Mesenchymal stem cell (in vitro differentiated cells and primary cell): ENCODE results near the gene BNC2.

Experiments used
- DNase-seq: peaks from one replicate; pipeline ENCODE4 v3.0.0-alpha.2; 2013
- H2AFZ ChIP-seq: one replicate; pipeline ENCODE4 v1.6.1; 2013; ENCODE audit warnings: low read depth, mild to moderate bottlenecking, control low read depth, inconsistent platforms, low read length, moderate library complexity
- H2AK5ac ChIP-seq: 2 replicates; pipeline ENCODE4 v1.6.1; 2013; ENCODE audit warnings: low read length, moderate library complexity, mild to moderate bottlenecking, inconsistent platforms; ENCODE audit not compliant: severe bottlenecking
- H2BK120ac ChIP-seq: one replicate; pipeline ENCODE4 v1.6.1; 2013; ENCODE audit warnings: low read depth, mild to moderate bottlenecking, inconsistent platforms, low read length, moderate library complexity
- H2BK12ac ChIP-seq, 2 experiments: one replicate each; pipeline ENCODE4 v1.6.1; 2013; ENCODE audit warnings: inconsistent platforms in 2 of 2, low read length in 2 of 2, mild to moderate bottlenecking in 2 of 2, moderate library complexity in 2 of 2, control low read depth in 1 of 2
- H2BK15ac ChIP-seq: one replicate; pipeline ENCODE4 v1.6.1; 2013; ENCODE audit warnings: mild to moderate bottlenecking, low read depth, inconsistent platforms; ENCODE audit not compliant: poor library complexity, severe bottlenecking
- H2BK5ac ChIP-seq: 2 replicates; pipeline ENCODE4 v1.6.1; 2013; ENCODE audit warnings: low read depth, mild to moderate bottlenecking, low read length, control low read depth, inconsistent platforms; ENCODE audit not compliant: poor library complexity, severe bottlenecking
- H3K14ac ChIP-seq, 2 experiments: one replicate each; pipeline ENCODE4 v1.6.1; 2013; ENCODE audit warnings: inconsistent platforms in 2 of 2, low read length in 2 of 2, control low read depth in 1 of 2, mild to moderate bottlenecking in 1 of 2, moderate library complexity in 1 of 2
- H3K18ac ChIP-seq, 2 experiments: one replicate each; pipeline ENCODE4 v1.6.1; 2013; ENCODE audit warnings: inconsistent platforms in 2 of 2, low read length in 2 of 2, control low read depth in 1 of 2, low read depth in 1 of 2, mild to moderate bottlenecking in 1 of 2
- H3K23ac ChIP-seq, 2 experiments: one replicate each; pipeline ENCODE4 v1.6.1; 2013; ENCODE audit warnings: inconsistent platforms in 2 of 2, low read length in 2 of 2, mild to moderate bottlenecking in 2 of 2, moderate library complexity in 2 of 2, control low read depth in 1 of 2
- H3K27ac ChIP-seq: 2 replicates; pipeline ENCODE4 v1.5.1; 2013; ENCODE audit warnings: mild to moderate bottlenecking, moderate library complexity, low read length, control low read depth, inconsistent platforms; ENCODE audit not compliant: poor library complexity, severe bottlenecking
- H3K27me3 ChIP-seq, 2 experiments: 2 replicates each; pipeline versions ENCODE4 v1.6.1 to v1.7.0; 2013; ENCODE audit warnings: low read length in 2 of 2, mild to moderate bottlenecking in 2 of 2, moderate library complexity in 2 of 2, control low read depth in 1 of 2, inconsistent platforms in 1 of 2; ENCODE audit not compliant: control insufficient read depth in 1 of 2, insufficient read depth in 1 of 2
- H3K36me3 ChIP-seq, 2 experiments: 2 replicates each; pipeline versions ENCODE4 v1.6.1 to v1.7.0; 2013; ENCODE audit warnings: low read length in 2 of 2, control low read depth in 1 of 2, inconsistent platforms in 1 of 2, low read depth in 1 of 2, mild to moderate bottlenecking in 1 of 2; ENCODE audit not compliant: insufficient read depth in 2 of 2, control insufficient read depth in 1 of 2
- H3K4ac ChIP-seq, 2 experiments: one replicate each; pipeline ENCODE4 v1.6.1; 2013; ENCODE audit warnings: inconsistent platforms in 2 of 2, low read length in 2 of 2, mild to moderate bottlenecking in 2 of 2, moderate library complexity in 2 of 2, control low read depth in 1 of 2, low read depth in 1 of 2
- H3K4me1 ChIP-seq: 2 replicates; pipeline ENCODE4 v1.6.1; 2013; ENCODE audit warnings: low read depth, low read length, control low read depth; ENCODE audit not compliant: control insufficient read depth, insufficient read depth
- H3K4me2 ChIP-seq: 2 replicates; pipeline ENCODE4 v1.6.1; 2013; ENCODE audit warnings: low read length, mild to moderate bottlenecking, inconsistent platforms; ENCODE audit not compliant: poor library complexity, severe bottlenecking
- H3K4me3 ChIP-seq, 2 experiments: 2 replicates each; pipeline versions ENCODE4 v1.5.1 to v1.7.0; 2013; ENCODE audit warnings: low read length in 2 of 2, mild to moderate bottlenecking in 2 of 2, control low read depth in 1 of 2, low read depth in 1 of 2; ENCODE audit not compliant: insufficient read depth in 1 of 2
- H3K79me1 ChIP-seq: replicated peaks from 2 replicates; pipeline ENCODE4 v1.6.1; 2013; ENCODE audit warnings: mild to moderate bottlenecking, control low read depth, low read length, inconsistent platforms; ENCODE audit not compliant: poor library complexity, severe bottlenecking
- H3K9ac ChIP-seq: 2 replicates; pipeline ENCODE4 v1.7.0; 2013; ENCODE audit warnings: mild to moderate bottlenecking, low read length, moderate library complexity
- H3K9me3 ChIP-seq: 2 replicates; pipeline ENCODE4 v1.7.0; 2013; ENCODE audit warnings: mild to moderate bottlenecking, low read length; ENCODE audit not compliant: control insufficient read depth
- H4K8ac ChIP-seq: one replicate; pipeline ENCODE4 v1.6.1; 2013; ENCODE audit warnings: inconsistent platforms, mild to moderate bottlenecking, low read length, moderate library complexity
- H4K91ac ChIP-seq: one replicate; pipeline ENCODE4 v1.6.1; 2013; ENCODE audit warnings: mild to moderate bottlenecking, low read length, inconsistent platforms
- WGBS: methylation state at CpG from one replicate; pipeline ENCODE4 v1.1.7; 2013; ENCODE audit warnings: mixed read lengths; 5-methylcytosine and 5-hydroxymethylcytosine counted together

BNC2 gene

GRCh38 chr9:16633794-16634193 is 236.7 kb downstream of the BNC2 start:
- no peak overlapping the region for H3K4ac ChIP-seq
- DNase-seq: no peak
- no peak overlapping the region for H2BK12ac ChIP-seq
- peaks cover 1% of the 10 kb centered on the region for H3K4me1 ChIP-seq
- no peak overlapping the region for H2BK5ac ChIP-seq
- no peak overlapping the region for H4K91ac ChIP-seq
- H3K79me1 ChIP-seq: peaks cover 16% of the 10 kb centered on the region
- no peak overlapping the region for H2BK120ac ChIP-seq
- H3K36me3 ChIP-seq: peaks cover 0 to 6% of the 10 kb centered on the region in 2 experiments
- H3K14ac ChIP-seq: no peak overlapping the region
- 91% methylated on average over 1 of the region's 2 CpGs for WGBS
- H3K23ac ChIP-seq: no peak overlapping the region
- no peak overlapping the region for H3K27ac ChIP-seq
- no peak overlapping the region for H2AK5ac ChIP-seq
- H3K4me3 ChIP-seq: no peak overlapping the region
- H3K27me3 ChIP-seq: no peaks in the 10 kb centered on the region
- H3K9ac ChIP-seq: no peak overlapping the region
- H3K9me3 ChIP-seq: no peaks in the 10 kb centered on the region
- no peak overlapping the region for H2BK15ac ChIP-seq
- H3K4me2 ChIP-seq: no peak overlapping the region
- H3K18ac ChIP-seq: no peak overlapping the region
- H4K8ac ChIP-seq: no peak overlapping the region
- H2AFZ ChIP-seq: no peak overlapping the region

- Histone ChIP-seq H3K4ac (peak overlapping the region in 1 of 2 experiments; percentile 65), H3K27me3 (no peaks in the 10 kb centered on the region), H2BK15ac (no peak overlapping the region), H3K79me1 (peaks cover 13% of the 10 kb centered on the region), H3K36me3 (peaks cover 0 to 6% of the 10 kb centered on the region in 2 experiments), H3K18ac (peak overlapping the region; percentile 7 to 86), H2BK120ac (no peak overlapping the region), H2BK12ac (no peak overlapping the region), H3K27ac (peak overlapping the region; percentile 92), H3K9ac (peak overlapping the region; percentile 92), H3K23ac (peak overlapping the region in 1 of 2 experiments; percentile 1), H3K9me3 (no peaks in the 10 kb centered on the region), H3K4me2 (peak overlapping the region; percentile 2), H2AK5ac (no peak overlapping the region), H2BK5ac (peak overlapping the region; percentile 53), H3K4me1 (peaks cover 6% of the 10 kb centered on the region), H3K4me3 (peak overlapping the region in 1 of 2 experiments; percentile 44), H2AFZ (peak overlapping the region; percentile 62), H4K91ac (no peak overlapping the region), H4K8ac (no peak overlapping the region), H3K14ac (no peak overlapping the region)
- no peak for DNase-seq
- 77% methylated on average over 5 of the region's 7 CpGs for WGBS
Measured at GRCh38 chr9:16628413-16628812, 242.1 kb downstream of the BNC2 start.

GRCh38 chr9:16627967-16628366 is 242.5 kb downstream of the BNC2 start:
- Histone ChIP-seq H3K36me3 (peaks cover 0 to 6% of the 10 kb centered on the region in 2 experiments), H3K4me1 (peaks cover 6% of the 10 kb centered on the region), H3K9me3 (no peaks in the 10 kb centered on the region), H3K9ac (peak overlapping the region; percentile 92), H3K27me3 (no peaks in the 10 kb centered on the region), H3K4me2 (no peak overlapping the region), H2AK5ac (no peak overlapping the region), H2BK120ac (no peak overlapping the region), H2BK12ac (no peak overlapping the region), H2BK5ac (no peak overlapping the region), H3K4me3 (peak overlapping the region in 1 of 2 experiments; percentile 44), H3K79me1 (peaks cover 15% of the 10 kb centered on the region), H2BK15ac (no peak overlapping the region), H2AFZ (peak overlapping the region; percentile 62), H3K4ac (no peak overlapping the region), H3K27ac (peak overlapping the region; percentile 92), H3K18ac (peak overlapping the region in 1 of 2 experiments; percentile 7), H3K14ac (no peak overlapping the region), H4K8ac (no peak overlapping the region), H4K91ac (no peak overlapping the region), H3K23ac (no peak overlapping the region)
- DNase-seq: peak; percentile 92
- WGBS: 10% methylated on average over 5 of the region's 6 CpGs

- no peak overlapping the region for H3K23ac ChIP-seq
- peak overlapping the region in 1 of 2 experiments; percentile 88 for H3K18ac ChIP-seq
- H3K27me3 ChIP-seq: no peaks in the 10 kb centered on the region
- H3K4me2 ChIP-seq: no peak overlapping the region
- no peak overlapping the region for H3K4ac ChIP-seq
- no peak overlapping the region for H2AK5ac ChIP-seq
- no peak overlapping the region for H4K91ac ChIP-seq
- H3K14ac ChIP-seq: no peak overlapping the region
- no CpG with 5 or more reads among the region's 2 CpGs for WGBS
- DNase-seq: peak; percentile 39
- H3K79me1 ChIP-seq: peaks cover 16% of the 10 kb centered on the region
- H2BK5ac ChIP-seq: peak overlapping the region; percentile 2
- no peak overlapping the region for H4K8ac ChIP-seq
- H3K9ac ChIP-seq: peak overlapping the region; percentile 92
- H2BK12ac ChIP-seq: no peak overlapping the region
- no peaks in the 10 kb centered on the region for H3K9me3 ChIP-seq
- H3K4me1 ChIP-seq: peaks cover 6% of the 10 kb centered on the region
- H2BK15ac ChIP-seq: no peak overlapping the region
- no peak overlapping the region for H2AFZ ChIP-seq
- peak overlapping the region in 1 of 2 experiments; percentile 7 for H3K4me3 ChIP-seq
- no peak overlapping the region for H2BK120ac ChIP-seq
- H3K27ac ChIP-seq: peak overlapping the region; percentile 92
- H3K36me3 ChIP-seq: peaks cover 0 to 6% of the 10 kb centered on the region in 2 experiments
Measured at GRCh38 chr9:16627521-16627920, 242.9 kb downstream of the BNC2 start.
